Measurements from ENCODE around the gene SPEM1.

DNA sequence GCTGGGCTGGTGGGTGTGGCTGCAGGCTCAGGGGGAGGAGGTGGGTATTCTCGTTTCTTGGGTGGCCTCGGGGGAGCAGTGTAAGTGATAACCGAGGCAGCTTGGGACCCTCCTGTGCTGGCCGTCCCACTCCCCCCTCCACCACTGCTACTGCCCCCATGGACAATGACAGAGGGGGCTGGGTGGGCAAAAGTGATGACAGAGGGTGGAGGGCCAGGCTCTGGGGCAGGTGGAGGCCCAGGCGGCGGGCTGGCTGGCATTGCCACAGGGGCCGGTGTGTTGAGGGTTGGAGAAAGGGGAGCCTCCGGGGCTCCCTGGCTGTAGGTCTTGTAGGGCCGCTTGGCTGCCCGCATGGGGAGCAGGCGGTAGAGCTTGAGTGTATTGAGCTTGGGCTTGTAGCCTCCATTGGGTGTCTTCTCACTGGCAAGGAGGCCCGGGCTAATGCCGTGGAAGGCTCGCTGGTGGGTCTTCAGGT, 43.3 kb downstream of the SPEM1 start:
- TF ChIP-seq ZZZ3 (IDR thresholded peaks at IDR 0.05; ENCODE audit: control insufficient read depth, insufficient read length, low read depth) (no peak), ASH2L (IDR thresholded peaks at IDR 0.05; ENCODE audit: borderline replicate concordance, low read depth) (no peak), EP300 (IDR thresholded peaks at IDR 0.05; ENCODE audit: borderline replicate concordance in 1 of 2, control insufficient read depth in 1 of 2, low read depth in 2 of 2, low read length in 2 of 2) (no peak), RELA (IDR thresholded peaks at IDR 0.05; ENCODE audit: borderline replicate concordance, partially characterized antibody) (no peak), KDM1A (IDR thresholded peaks at IDR 0.05; ENCODE audit: borderline replicate concordance) (no peak)

Measured in GM12878 (cell line).